ES-I3 (cell line): Measurements from ENCODE around the gene NDUFB7.

Experiments
- H3K36me3 ChIP-seq: 2 replicates; pipeline ENCODE4 v1.6.1; 2013; ENCODE audit warnings: mild to moderate bottlenecking, low read length, control low read depth, moderate library complexity; ENCODE audit not compliant: insufficient read depth
- H3K4me1 ChIP-seq: 2 replicates; pipeline ENCODE4 v1.6.1; 2013; ENCODE audit warnings: mild to moderate bottlenecking, control low read depth, low read length; ENCODE audit not compliant: insufficient read depth
- H3K9ac ChIP-seq: 2 replicates; pipeline ENCODE4 v1.6.1; 2013; ENCODE audit warnings: low read depth, mild to moderate bottlenecking, low read length, moderate library complexity
- H3K9me3 ChIP-seq: 2 replicates; pipeline ENCODE4 v1.6.1; 2013; ENCODE audit warnings: mild to moderate bottlenecking, low read length, moderate library complexity; ENCODE audit not compliant: control insufficient read depth, insufficient read depth

NDUFB7 gene

GRCh38 chr19:14530506-14530905, 41.4 kb downstream of the NDUFB7 start:
- H3K36me3 ChIP-seq = no peaks in the 10 kb centered on the region
- peak overlapping the region; percentile 96; the same call in 1 of the 2 replicates for H3K9ac ChIP-seq
- no peaks in the 10 kb centered on the region for H3K9me3 ChIP-seq
- H3K4me1 ChIP-seq = no peaks in the 10 kb centered on the region; the same call in 1 of the 2 replicates

GRCh38 chr19:14530005-14530348, 41.9 kb downstream of the NDUFB7 start:
- H3K4me1 ChIP-seq = no peaks in the 10 kb centered on the region; the same call in 1 of the 2 replicates
- peak overlapping the region; percentile 96 for H3K9ac ChIP-seq
- no peaks in the 10 kb centered on the region for H3K9me3 ChIP-seq
- no peaks in the 10 kb centered on the region for H3K36me3 ChIP-seq

- H3K9me3 ChIP-seq = no peaks in the 10 kb centered on the region
- H3K4me1 ChIP-seq = no peaks in the 10 kb centered on the region; the same call in 1 of the 2 replicates
- H3K9ac ChIP-seq = peak within 1 kb of the TSS; percentile 96
- no peaks in the 10 kb centered on the region for H3K36me3 ChIP-seq
These were observed 42.4 kb downstream of the NDUFB7 start, which contains the start of gene TECR for GRCh38 chr19:14529254-14530004. TSS of gene TECR (plus strand) at chr19:14529594. CDS start at chr19:14529697, 103 bp downstream.

- H3K4me1 ChIP-seq = no peaks in the 10 kb centered on the region; the same call in 1 of the 2 replicates
- H3K9me3 ChIP-seq = no peaks in the 10 kb centered on the region
- H3K9ac ChIP-seq = peak overlapping the region; percentile 63; the same call in 1 of the 2 replicates
- H3K36me3 ChIP-seq = no peaks in the 10 kb centered on the region
These were observed 43.2 kb downstream of the NDUFB7 start for GRCh38 chr19:14528419-14529253.

- H3K9me3 ChIP-seq = no peaks in the 10 kb centered on the region
- no peaks in the 10 kb centered on the region; the same call in 1 of the 2 replicates for H3K4me1 ChIP-seq
- H3K9ac ChIP-seq = no peak overlapping the region
- H3K36me3 ChIP-seq = no peaks in the 10 kb centered on the region
These were observed 45.4 kb downstream of the NDUFB7 start for GRCh38 chr19:14526423-14526822.

GRCh38 chr19:14525729-14526128, 46.1 kb downstream of the NDUFB7 start:
- H3K36me3 ChIP-seq = no peaks in the 10 kb centered on the region
- no peaks in the 10 kb centered on the region for H3K9me3 ChIP-seq
- no peak overlapping the region; the same call in 1 of the 2 replicates for H3K9ac ChIP-seq

GRCh38 chr19:14520543-14520942, 51.3 kb downstream of the NDUFB7 start:
- H3K36me3 ChIP-seq = peaks cover 6% of the 10 kb centered on the region; the same call in 1 of the 2 replicates
- peaks cover 7% of the 10 kb centered on the region for H3K4me1 ChIP-seq
- H3K9ac ChIP-seq = no peak overlapping the region
- H3K9me3 ChIP-seq = no peaks in the 10 kb centered on the region

More at GRCh38 chr19:14525729-14526128, 46.1 kb downstream of the NDUFB7 start:
- H3K4me1 ChIP-seq = no peaks in the 10 kb centered on the region; the same call in 1 of the 2 replicates

GRCh38 chr19:14519860-14520407, 51.9 kb downstream of the NDUFB7 start:
- Histone ChIP-seq H3K9ac (no peak overlapping the region), H3K9me3 (no peaks in the 10 kb centered on the region), H3K36me3 (peaks cover 12% of the 10 kb centered on the region; the same call in 1 of the 2 replicates), H3K4me1 (peaks cover 7% of the 10 kb centered on the region)

GRCh38 chr19:14519245-14519859, 52.5 kb downstream of the NDUFB7 start:
- no peaks in the 10 kb centered on the region for H3K9me3 ChIP-seq
- H3K9ac ChIP-seq = 0 out of 2 replicates have a peak overlapping the region, but pooled peaks have one; percentile 3
- H3K36me3 ChIP-seq = peaks cover 13% of the 10 kb centered on the region; the same call in 1 of the 2 replicates
- peaks cover 7% of the 10 kb centered on the region for H3K4me1 ChIP-seq

- H3K9ac ChIP-seq = peak within 1 kb of the TSS; percentile 99
- H3K9me3 ChIP-seq = no peaks in the 10 kb centered on the region
- peaks cover 13% of the 10 kb centered on the region; the same call in 1 of the 2 replicates for H3K36me3 ChIP-seq
- H3K4me1 ChIP-seq = peaks cover 7% of the 10 kb centered on the region
These were observed 53.9 kb downstream of the NDUFB7 start, which contains the start of gene DNAJB1 for GRCh38 chr19:14517840-14518505. TSS of gene DNAJB1 (minus strand) at chr19:14518397. CDS start at chr19:14518349, 48 bp downstream.

GRCh38 chr19:14517446-14517839, 54.4 kb downstream of the NDUFB7 start:
- Histone ChIP-seq H3K4me1 (peaks cover 7% of the 10 kb centered on the region), H3K36me3 (peaks cover 13% of the 10 kb centered on the region; the same call in 1 of the 2 replicates), H3K9me3 (no peaks in the 10 kb centered on the region), H3K9ac (peak overlapping the region; percentile 99)

- peak overlapping the region; percentile 99 for H3K9ac ChIP-seq
- peaks cover 7% of the 10 kb centered on the region for H3K4me1 ChIP-seq
- no peaks in the 10 kb centered on the region for H3K9me3 ChIP-seq
- peaks cover 13% of the 10 kb centered on the region; the same call in 1 of the 2 replicates for H3K36me3 ChIP-seq
These were observed 55.0 kb downstream of the NDUFB7 start for GRCh38 chr19:14516746-14517438.
